ENCODE measurements around the gene FGF1.

GRCh38 chr5:142689081-142689480, 3.2 kb upstream of the FGF1 start:
- TF ChIP-seq CTBP1 (IDR thresholded peaks at IDR 0.05; ENCODE audit: borderline replicate concordance) (no peak), BHLHE40 (IDR thresholded peaks at IDR 0.05; ENCODE audit: borderline replicate concordance) (no peak), SP1 (IDR thresholded peaks at IDR 0.05) (no peak), NFRKB (IDR thresholded peaks at IDR 0.05) (no peak), FOXM1 (IDR thresholded peaks at IDR 0.05; ENCODE audit: borderline replicate concordance) (no peak), FOXK2 (IDR thresholded peaks at IDR 0.05) (no peak), SUZ12 (IDR thresholded peaks at IDR 0.05) (no peak), ARNT (IDR thresholded peaks at IDR 0.05) (no peak), TARDBP (IDR thresholded peaks at IDR 0.05) (no peak), ELF4 (IDR thresholded peaks at IDR 0.05) (no peak), ZNF384 (IDR thresholded peaks at IDR 0.05) (no peak), HDGF (IDR thresholded peaks at IDR 0.05; ENCODE audit: borderline replicate concordance) (no peak), L3MBTL2 (conservative IDR thresholded peaks at IDR 0.05) (no peak), FOXA1 (IDR thresholded peaks at IDR 0.05) (no peak)
